Natural killer cell (primary cell): ENCODE results near the gene SPATC1L. TPM values are rescaled to one million over a fixed set of nuclear protein-coding genes. Genes with fewer than 3 reads are reported as not detected.

Source experiments
- ATAC-seq, 3 donors: fragments of 150-1000 bp in 2 of 3; fragments of 200-7000 bp in 1 of 3; cut with Tn5 transposase; 1 replicate in 1 of 3; 2 replicates in 2 of 3; pipeline ENCODE4 v1.10.0; 2021; ENCODE audit warnings: mild to moderate bottlenecking in 2 of 3, moderate library complexity in 2 of 3
- DNase-seq, 2 donors: peaks; one replicate each; pipeline versions ENCODE4 v3.0.0 to v3.0.0-alpha.2; 2013 to 2021; ENCODE audit warnings: mixed read lengths in 1 of 2
- H3K27ac ChIP-seq: one replicate; pipeline ENCODE4 v1.5.1; 2013; ENCODE audit warnings: mild to moderate bottlenecking, low read length
- H3K27me3 ChIP-seq: one replicate; pipeline ENCODE4 v1.6.1; 2013; ENCODE audit warnings: low read length; ENCODE audit not compliant: control insufficient read depth, insufficient read depth
- H3K36me3 ChIP-seq: one replicate; pipeline ENCODE4 v1.6.1; 2013; ENCODE audit warnings: low read length; ENCODE audit not compliant: control insufficient read depth, insufficient read depth
- H3K4me1 ChIP-seq: one replicate; pipeline ENCODE4 v1.6.1; 2013; ENCODE audit warnings: low read length; ENCODE audit not compliant: control insufficient read depth, insufficient read depth
- H3K4me3 ChIP-seq: one replicate; pipeline ENCODE4 v1.5.1; 2013; ENCODE audit warnings: low read length
- H3K9me3 ChIP-seq: one replicate; pipeline ENCODE4 v1.6.1; 2013; ENCODE audit warnings: low read length; ENCODE audit not compliant: control insufficient read depth, insufficient read depth
- H3K27ac Mint-ChIP-seq, 2 donors: one replicate each; pipeline ENCODE4 v1.8.0; 2022; ENCODE audit warnings: mild to moderate bottlenecking in 2 of 2, mixed read lengths in 2 of 2, moderate library complexity in 1 of 2
- H3K27me3 Mint-ChIP-seq, 2 donors: one replicate each; pipeline ENCODE4 v1.8.0; 2022; ENCODE audit warnings: low read depth in 2 of 2, mixed read lengths in 2 of 2
- H3K36me3 Mint-ChIP-seq: one replicate; pipeline ENCODE4 v1.8.0; 2022; ENCODE audit warnings: mixed read lengths
- H3K4me1 Mint-ChIP-seq, 2 donors: one replicate each; pipeline ENCODE4 v1.8.0; 2022; ENCODE audit warnings: mixed read lengths in 2 of 2
- H3K4me3 Mint-ChIP-seq: one replicate; pipeline ENCODE4 v1.8.0; 2022; ENCODE audit warnings: mild to moderate bottlenecking, moderate library complexity, mixed read lengths
- H3K9me3 Mint-ChIP-seq, 2 donors: one replicate each; pipeline ENCODE4 v1.8.0; 2022; ENCODE audit warnings: mixed read lengths in 2 of 2
- WGBS: methylation state at CpG from one replicate; pipeline ENCODE4 v1.1.7; 2013; ENCODE audit warnings: missing lambda C conversion rate; ENCODE audit not compliant: insufficient coverage; 5-methylcytosine and 5-hydroxymethylcytosine counted together
- intact Hi-C: fragments of 100-400 bp; cut with micrococcal nuclease; formaldehyde crosslinking; loops from one replicate; pipeline ENCODE4 v1.14.2; 2022
- total RNA-seq, 4 donors: library from RNA; stranded (reverse); fragments of 120-200 nt in 1 of 4; gene quantifications; one replicate each; pipeline versions ENCODE4 v1.2.3 to v1.2.4, GENCODE V29; 2013 to 2022
- TF ChIP-seq, protein P1 (sequence below): fragments of 200-600 bp; IDR thresholded peaks from one replicate; pipeline ENCODE4 v1.8.0; 2022; ENCODE audit warnings: antibody characterized with exemption

Gene SPATC1L
- total RNA-seq, 3 donors from 2014 or later (not counting 1 experiment from before 2014, with no cell fraction given) = 0.18 to 4.0 (median 2.7) TPM

- no peak overlapping the region for H3K4me3 ChIP-seq
- no peaks in the 10 kb centered on the region for H3K36me3 ChIP-seq
- H3K27ac Mint-ChIP-seq = no peak overlapping the region
- H3K27me3 Mint-ChIP-seq = no peaks in the 10 kb centered on the region
- 88% methylated on average over 24 of the region's 24 CpGs for WGBS
- peaks cover 4% of the 10 kb centered on the region for H3K9me3 ChIP-seq
- no peaks in the 10 kb centered on the region for H3K4me1 Mint-ChIP-seq
- DNase-seq = peak in 1 of 2 donors; percentile 8
- no peaks in the 10 kb centered on the region for H3K4me1 ChIP-seq
- H3K4me3 Mint-ChIP-seq = no peak overlapping the region
- no peak for ATAC-seq
- H3K27ac ChIP-seq = no peak overlapping the region
- H3K9me3 Mint-ChIP-seq = no peaks in the 10 kb centered on the region
- no peaks in the 10 kb centered on the region for H3K36me3 Mint-ChIP-seq
- intact Hi-C loops = no loop called here
- H3K27me3 ChIP-seq = no peaks in the 10 kb centered on the region
- TF ChIP-seq, protein P1, sequence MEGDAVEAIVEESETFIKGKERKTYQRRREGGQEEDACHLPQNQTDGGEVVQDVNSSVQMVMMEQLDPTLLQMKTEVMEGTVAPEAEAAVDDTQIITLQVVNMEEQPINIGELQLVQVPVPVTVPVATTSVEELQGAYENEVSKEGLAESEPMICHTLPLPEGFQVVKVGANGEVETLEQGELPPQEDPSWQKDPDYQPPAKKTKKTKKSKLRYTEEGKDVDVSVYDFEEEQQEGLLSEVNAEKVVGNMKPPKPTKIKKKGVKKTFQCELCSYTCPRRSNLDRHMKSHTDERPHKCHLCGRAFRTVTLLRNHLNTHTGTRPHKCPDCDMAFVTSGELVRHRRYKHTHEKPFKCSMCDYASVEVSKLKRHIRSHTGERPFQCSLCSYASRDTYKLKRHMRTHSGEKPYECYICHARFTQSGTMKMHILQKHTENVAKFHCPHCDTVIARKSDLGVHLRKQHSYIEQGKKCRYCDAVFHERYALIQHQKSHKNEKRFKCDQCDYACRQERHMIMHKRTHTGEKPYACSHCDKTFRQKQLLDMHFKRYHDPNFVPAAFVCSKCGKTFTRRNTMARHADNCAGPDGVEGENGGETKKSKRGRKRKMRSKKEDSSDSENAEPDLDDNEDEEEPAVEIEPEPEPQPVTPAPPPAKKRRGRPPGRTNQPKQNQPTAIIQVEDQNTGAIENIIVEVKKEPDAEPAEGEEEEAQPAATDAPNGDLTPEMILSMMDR = no peak
Observed at GRCh38 chr21:46116776-46117585, 67.3 kb downstream of the SPATC1L start.

GRCh38 chr21:46116189-46116775 lies 68.0 kb downstream of the SPATC1L start:
- no peak for ATAC-seq
- 88% methylated on average over 20 of the region's 20 CpGs for WGBS

DNA sequence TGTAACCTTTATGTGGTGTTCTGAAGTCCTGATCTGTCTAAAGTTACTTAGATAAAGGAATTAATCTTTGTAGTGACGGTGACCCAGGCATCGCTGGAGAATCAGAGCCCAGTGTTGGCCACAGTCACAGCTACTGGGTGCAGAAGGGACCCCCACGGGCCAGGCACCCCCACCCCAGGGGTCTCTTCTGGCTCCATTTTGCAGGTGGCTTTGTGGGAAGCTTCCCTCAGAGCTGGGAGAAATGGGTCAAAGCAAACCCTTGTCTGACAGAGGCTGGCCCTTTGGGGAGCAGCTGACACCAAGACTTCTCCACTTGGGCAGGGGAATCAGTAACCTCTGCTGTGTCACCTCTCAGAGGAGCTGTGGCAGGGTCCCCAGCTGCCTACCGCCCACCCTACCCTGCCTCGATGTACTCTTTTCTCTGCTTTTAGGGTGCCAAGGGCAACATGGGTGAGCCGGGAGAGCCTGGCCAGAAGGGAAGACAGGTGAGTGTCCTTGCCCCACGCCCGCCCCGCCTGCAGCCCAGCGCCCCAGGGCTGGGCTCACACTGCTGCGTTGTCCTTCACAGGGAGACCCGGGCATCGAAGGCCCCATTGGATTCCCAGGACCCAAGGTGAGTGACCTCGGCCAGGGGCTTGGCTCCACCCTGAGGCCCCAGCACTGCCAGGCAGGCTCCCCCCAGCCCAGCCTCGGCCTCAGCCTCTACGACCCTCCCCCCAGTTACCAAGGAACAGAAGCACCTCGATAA lies 68.6 kb downstream of the SPATC1L start:
- H3K9me3 Mint-ChIP-seq = no peaks in the 10 kb centered on the region
- Histone ChIP-seq H3K4me3 (no peak overlapping the region), H3K36me3 (no peaks in the 10 kb centered on the region), H3K27me3 (no peaks in the 10 kb centered on the region), H3K27ac (no peak overlapping the region), H3K9me3 (peaks cover 4% of the 10 kb centered on the region), H3K4me1 (no peaks in the 10 kb centered on the region)
- TF ChIP-seq, protein P1 = no peak
- DNase-seq (no peak), ATAC-seq (no peak)
- no peak overlapping the region for H3K27ac Mint-ChIP-seq
- intact Hi-C loops = no loop called here
- no peaks in the 10 kb centered on the region for H3K27me3 Mint-ChIP-seq
- no peaks in the 10 kb centered on the region for H3K4me1 Mint-ChIP-seq
- H3K4me3 Mint-ChIP-seq = no peak overlapping the region
- 91% methylated on average over 17 of the region's 17 CpGs for WGBS
- no peaks in the 10 kb centered on the region for H3K36me3 Mint-ChIP-seq

More at GRCh38 chr21:46116189-46116775, 68.0 kb downstream of the SPATC1L start:
- Mint-ChIP-seq H3K4me3 (no peak overlapping the region), H3K36me3 (no peaks in the 10 kb centered on the region), H3K27ac (no peak overlapping the region), H3K27me3 (no peaks in the 10 kb centered on the region), H3K4me1 (no peaks in the 10 kb centered on the region), H3K9me3 (no peaks in the 10 kb centered on the region)
- Histone ChIP-seq H3K9me3 (peaks cover 4% of the 10 kb centered on the region), H3K27me3 (no peaks in the 10 kb centered on the region), H3K4me3 (no peak overlapping the region), H3K36me3 (no peaks in the 10 kb centered on the region), H3K4me1 (no peaks in the 10 kb centered on the region), H3K27ac (no peak overlapping the region)
- intact Hi-C loops = no loop called here
- peak in 1 of 2 donors; percentile 4 for DNase-seq
- TF ChIP-seq, protein P1 = no peak
